OCI-LY1 (cell line): ENCODE results near the gene CELF2.

Experiments
- EZH2 ChIP-seq: fragments of 200-600 bp; sonication (generic), shearing (Covaris generic); IDR thresholded peaks from 2 replicates; pipeline ENCODE4 v1.8.0; 2017; ENCODE audit warnings: borderline replicate concordance, mixed run types, mild to moderate bottlenecking, antibody characterized with exemption, low read length, moderate library complexity, mixed read lengths
- TF ChIP-seq, protein P1 (sequence below): fragments of 200-600 bp; sonication (generic), shearing (Covaris generic); IDR thresholded peaks from 2 replicates; pipeline ENCODE4 v1.5.1; 2017; ENCODE audit warnings: mild to moderate bottlenecking, antibody characterized with exemption, low read length, moderate library complexity, mixed read lengths

DNA sequence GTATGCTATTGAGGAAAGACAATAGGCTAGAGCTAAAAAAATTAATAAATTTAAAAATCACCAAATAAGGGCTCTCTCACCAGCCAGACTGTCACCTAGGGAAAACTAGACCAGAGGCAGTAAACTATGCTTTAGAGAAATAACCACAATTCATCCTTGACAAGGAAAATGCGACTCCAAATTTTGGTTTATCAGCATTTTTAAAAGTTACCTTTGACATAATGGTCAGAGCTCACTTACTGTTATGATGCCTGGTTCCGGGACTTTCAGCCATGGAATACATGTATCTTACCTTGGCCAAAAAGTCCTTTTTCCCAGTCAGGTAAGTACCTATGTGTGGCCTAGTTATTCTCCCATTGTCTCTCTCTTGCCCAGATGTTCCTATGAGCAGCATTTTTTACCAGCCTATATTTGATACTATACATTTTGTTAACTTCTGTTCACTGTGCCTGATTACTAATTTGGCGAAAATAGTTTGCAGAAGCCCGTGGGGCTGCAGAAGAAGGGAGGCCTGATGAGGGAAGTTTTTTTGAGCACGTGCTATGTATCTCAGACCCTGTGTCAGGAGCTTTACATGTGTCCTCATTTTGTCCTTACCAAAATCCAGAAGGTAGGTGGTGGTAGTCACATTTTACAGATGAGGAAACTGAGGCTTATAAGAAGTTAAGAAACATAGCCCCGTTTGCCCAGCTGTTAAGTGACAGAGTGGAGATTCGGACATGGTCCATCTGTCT lies 149.7 kb downstream of the CELF2 start:
- TF ChIP-seq, protein P1, sequence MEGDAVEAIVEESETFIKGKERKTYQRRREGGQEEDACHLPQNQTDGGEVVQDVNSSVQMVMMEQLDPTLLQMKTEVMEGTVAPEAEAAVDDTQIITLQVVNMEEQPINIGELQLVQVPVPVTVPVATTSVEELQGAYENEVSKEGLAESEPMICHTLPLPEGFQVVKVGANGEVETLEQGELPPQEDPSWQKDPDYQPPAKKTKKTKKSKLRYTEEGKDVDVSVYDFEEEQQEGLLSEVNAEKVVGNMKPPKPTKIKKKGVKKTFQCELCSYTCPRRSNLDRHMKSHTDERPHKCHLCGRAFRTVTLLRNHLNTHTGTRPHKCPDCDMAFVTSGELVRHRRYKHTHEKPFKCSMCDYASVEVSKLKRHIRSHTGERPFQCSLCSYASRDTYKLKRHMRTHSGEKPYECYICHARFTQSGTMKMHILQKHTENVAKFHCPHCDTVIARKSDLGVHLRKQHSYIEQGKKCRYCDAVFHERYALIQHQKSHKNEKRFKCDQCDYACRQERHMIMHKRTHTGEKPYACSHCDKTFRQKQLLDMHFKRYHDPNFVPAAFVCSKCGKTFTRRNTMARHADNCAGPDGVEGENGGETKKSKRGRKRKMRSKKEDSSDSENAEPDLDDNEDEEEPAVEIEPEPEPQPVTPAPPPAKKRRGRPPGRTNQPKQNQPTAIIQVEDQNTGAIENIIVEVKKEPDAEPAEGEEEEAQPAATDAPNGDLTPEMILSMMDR: no peak
- TF ChIP-seq EZH2: no peak
